Testis (tissue), 3 donors: Measurements from ENCODE around the gene SMYD3. TPM values are rescaled to one million over a fixed set of nuclear protein-coding genes. Genes with fewer than 3 reads are reported as not detected.

Experiments
- DNase-seq: peaks from one replicate; pipeline ENCODE4 v3.0.0-alpha.2; 2019
- H3K27ac ChIP-seq, 2 donors: fragments of 200-600 bp; sonication (generic); one replicate each; pipeline ENCODE4 v1.5.1; 2019
- H3K27me3 ChIP-seq: fragments of 200-600 bp; sonication (generic); one replicate; pipeline ENCODE4 v1.5.1; 2019
- H3K36me3 ChIP-seq: fragments of 200-600 bp; sonication (generic); one replicate; pipeline ENCODE4 v1.5.1; 2017; ENCODE audit warnings: low read depth; ENCODE audit errors: missing control alignments
- H3K4me1 ChIP-seq: fragments of 200-600 bp; sonication (generic); one replicate; pipeline ENCODE4 v1.5.1; 2019
- H3K4me3 ChIP-seq, 2 donors: fragments of 200-600 bp; sonication (generic); one replicate each; pipeline ENCODE4 v1.5.1; 2017 to 2019
- H3K9me3 ChIP-seq: fragments of 200-600 bp; sonication (generic); one replicate; pipeline ENCODE4 v1.5.1; 2017
- CTCF ChIP-seq, 3 experiments: fragments of 450-650 bp in 2 of 3; fragments of 200-600 bp in 1 of 3; sonication (generic) in 1 of 3; IDR thresholded peaks; one replicate each; pipeline ENCODE4 v1.5.1; 2016 to 2019; ENCODE audit warnings: antibody characterized with exemption in 3 of 3, mild to moderate bottlenecking in 2 of 3, moderate library complexity in 1 of 3
- POLR2A ChIP-seq: fragments of 450-650 bp; IDR thresholded peaks from one replicate; pipeline ENCODE4 v1.6.1; 2017; ENCODE audit warnings: antibody characterized with exemption, mild to moderate bottlenecking, moderate library complexity
- WGBS, 2 donors: methylation state at CpG; one replicate each; pipeline ENCODE4 v1.1.5; 2018; 5-methylcytosine and 5-hydroxymethylcytosine counted together
- intact Hi-C: fragments of 100-400 bp; cut with DNase I; formaldehyde crosslinking; loops from one replicate; pipeline ENCODE4 v1.15.1; 2023; ENCODE audit warnings: low total_unique reads
- polyA plus RNA-seq: library from polyadenylated mRNA; stranded (reverse); fragments of 350-450 nt; fragmentation: Illumina TruSeq; extraction: RNeasy Lipid Tissue Mini Kit (QIAGEN cat#74804); gene quantifications from one replicate; pipeline ENCODE4 v1.2.3, GENCODE V29; 2014; ENCODE audit warnings: low read depth, low replicate concordance; ENCODE audit not compliant: insufficient read depth
- total RNA-seq, 2 donors: library from RNA; depleted of rRNA; stranded (reverse); fragments of >200 nt; gene quantifications; one replicate each; pipeline ENCODE4 v1.2.3, GENCODE V29; 2016

Gene SMYD3
- total and polyA plus RNA-seq, 3 donors from 2014 or later: 23.0 to 38.8 (median 38.7) TPM

- Histone ChIP-seq H3K27ac (no peak overlapping the region), H3K4me3 (no peak overlapping the region), H3K4me1 (no peaks in the 10 kb centered on the region), H3K9me3 (no peaks in the 10 kb centered on the region), H3K36me3 (no peaks in the 10 kb centered on the region), H3K27me3 (no peaks in the 10 kb centered on the region)
- intact Hi-C loops: no loop called here
- 95 to 98% methylated on average over 3 of the region's 3 CpGs for WGBS, 2 donors
- no peak for DNase-seq
- TF ChIP-seq CTCF (IDR thresholded peaks at IDR 0.05) (no peak), POLR2A (no peak)
Observed at GRCh38 chr1:245864872-245865271, 642.2 kb downstream of the SMYD3 start.

GRCh38 chr1:245863566-245864184 lies 643.4 kb downstream of the SMYD3 start:
- intact Hi-C loops: no loop called here
- Histone ChIP-seq H3K27me3 (no peaks in the 10 kb centered on the region), H3K36me3 (no peaks in the 10 kb centered on the region), H3K9me3 (no peaks in the 10 kb centered on the region), H3K27ac (no peak overlapping the region), H3K4me3 (no peak overlapping the region), H3K4me1 (no peaks in the 10 kb centered on the region)
- DNase-seq: no peak
- TF ChIP-seq POLR2A (no peak), CTCF (IDR thresholded peaks at IDR 0.05) (no peak)
- WGBS, 2 donors: 76 to 83% methylated on average over 10 of the region's 10 CpGs

GRCh38 chr1:245862812-245863540 lies 644.1 kb downstream of the SMYD3 start:
- Histone ChIP-seq H3K27ac (no peak overlapping the region), H3K9me3 (no peaks in the 10 kb centered on the region), H3K36me3 (no peaks in the 10 kb centered on the region), H3K27me3 (no peaks in the 10 kb centered on the region), H3K4me3 (no peak overlapping the region), H3K4me1 (no peaks in the 10 kb centered on the region)
- TF ChIP-seq CTCF (IDR thresholded peaks at IDR 0.05): no peak
- no peak for TF ChIP-seq POLR2A
- DNase-seq: no peak
- WGBS, 2 donors: 78 to 88% methylated on average over 6 of the region's 6 CpGs
- intact Hi-C loops: no loop called here

GRCh38 chr1:245860657-245861544 lies 646.2 kb downstream of the SMYD3 start:
- H3K4me1 ChIP-seq: no peaks in the 10 kb centered on the region
- no peaks in the 10 kb centered on the region for H3K9me3 ChIP-seq
- 66 to 76% methylated on average over 8 of the region's 8 CpGs for WGBS, 2 donors
- no peaks in the 10 kb centered on the region for H3K36me3 ChIP-seq
- no peak for DNase-seq
- no peaks in the 10 kb centered on the region for H3K27me3 ChIP-seq
- H3K4me3 ChIP-seq: no peak overlapping the region
- no peak overlapping the region for H3K27ac ChIP-seq
- TF ChIP-seq POLR2A (no peak), CTCF (IDR thresholded peaks at IDR 0.05) (no peak)
- intact Hi-C loops: no loop called here
